Ovary (tissue), 9 donors: Measurements from ENCODE around the gene CDC42BPB. TPM values are rescaled to one million over a fixed set of nuclear protein-coding genes. Genes with fewer than 3 reads are reported as not detected.

Source experiments
- DNase-seq, 5 donors: peaks; one replicate each; pipeline ENCODE4 v3.0.0-alpha.2; 2019 to 2020
- H3K27ac ChIP-seq, 2 donors: fragments of 200-600 bp; one replicate each; pipeline versions ENCODE4 v1.5.1 to v1.8.0; 2019 to 2022
- H3K27me3 ChIP-seq: fragments of 200-600 bp; one replicate; pipeline ENCODE4 v1.8.0; 2022
- H3K36me3 ChIP-seq: fragments of 200-600 bp; sonication (generic); one replicate; pipeline ENCODE4 v1.5.1; 2019
- H3K4me1 ChIP-seq: one replicate; pipeline ENCODE4 v1.8.1; 2013; ENCODE audit warnings: mild to moderate bottlenecking, moderate library complexity; ENCODE audit not compliant: insufficient read depth
- H3K4me3 ChIP-seq: fragments of 200-600 bp; sonication (generic); one replicate; pipeline ENCODE4 v1.5.1; 2017
- H3K9me3 ChIP-seq, 2 donors: fragments of 200-600 bp in 1 of 2; sonication (generic) in 1 of 2; one replicate each; pipeline versions ENCODE4 v1.5.1 to v1.8.1; 2013 to 2019; ENCODE audit warnings: mild to moderate bottlenecking in 1 of 2, moderate library complexity in 1 of 2
- CTCF ChIP-seq, 3 donors: fragments of 450-650 bp in 2 of 3; fragments of 200-600 bp in 1 of 3; IDR thresholded peaks; one replicate each; pipeline versions ENCODE4 v1.5.1 to v1.8.0; 2016 to 2022; ENCODE audit warnings: antibody characterized with exemption in 3 of 3, mild to moderate bottlenecking in 1 of 3
- EP300 ChIP-seq: sonication (generic); formaldehyde crosslinking; IDR thresholded peaks from one replicate; pipeline ENCODE4 v1.6.1; 2017; ENCODE audit warnings: antibody characterized with exemption
- POLR2A ChIP-seq: fragments of 450-650 bp; IDR thresholded peaks from one replicate; pipeline ENCODE4 v1.6.1; 2017; ENCODE audit warnings: antibody characterized with exemption, mild to moderate bottlenecking, moderate library complexity
- WGBS, 3 donors: extraction: QIAGEN DNeasy Blood & Tissue Kit in 1 of 3; methylation state at CpG; one replicate each; pipeline versions ENCODE4 v1.1.5 to v1.1.7; 2013 to 2017; 5-methylcytosine and 5-hydroxymethylcytosine counted together
- intact Hi-C, 4 donors: fragments of 100-400 bp; cut with DNase I; formaldehyde crosslinking; loops; one replicate each; pipeline versions ENCODE4 v1.11.0 to v1.15.1; 2022 to 2023
- polyA plus RNA-seq, 2 donors: library from polyadenylated mRNA; stranded (reverse); fragments of 200-250 nt in 1 of 2; fragments of 350-450 nt in 1 of 2; fragmentation: Illumina TruSeq in 1 of 2; extraction: RNeasy Lipid Tissue Mini Kit (QIAGEN cat#74804) in 1 of 2; gene quantifications; one replicate each; pipeline ENCODE4 v1.2.3, GENCODE V29; 2013 to 2014
- total RNA-seq, 7 donors: library from RNA; depleted of rRNA in 2 of 7; stranded (reverse); fragments of >200 nt in 2 of 7; fragmentation: NEBNext Ultra II Directional in 3 of 7; extraction: Animal tissue kit (Norgen Biotek cat#: 25700) in 3 of 7; gene quantifications; one replicate each; pipeline versions ENCODE4 v1.1.0 to v1.2.4, GENCODE V29; 2016 to 2023
- donor health status: DM: no; HTN: no; CAD: no; lungs with moderate emphysema.
- donor health status: DM: no; HTN: no; CAD: no.
- donor health status: Bipolar disorder and iron deficiency.
- donor health status: DM: yes; HTN: yes; CAD: no.
- donor health status: DM: no; HTN: no; CAD: no.
- donor health status: DM: yes; HTN: yes; CAD: no.

Gene CDC42BPB
- total and polyA plus RNA-seq, 9 donors: 50.0 to 103 (median 75.1) TPM

- no peak for TF ChIP-seq EP300
- Histone ChIP-seq H3K27ac (no peak overlapping the region), H3K9me3 (no peaks in the 10 kb centered on the region), H3K27me3 (no peaks in the 10 kb centered on the region), H3K4me3 (no peak overlapping the region), H3K36me3 (no peaks in the 10 kb centered on the region), H3K4me1 (no peaks in the 10 kb centered on the region)
- DNase-seq: no peak
- 86 to 90% (median 87%) methylated on average over 15 of the region's 15 CpGs for WGBS, 3 donors
- intact Hi-C loops: no loop called here
Observed at GRCh38 chr14:103008768-103009357, 48.5 kb downstream of the CDC42BPB start.

GRCh38 chr14:103008126-103008525, 49.2 kb downstream of the CDC42BPB start:
- WGBS, 3 donors: 83 to 85% (median 83%) methylated on average over 10 of the region's 10 CpGs

GRCh38 chr14:103007555-103007954, 49.8 kb downstream of the CDC42BPB start:
- WGBS, 3 donors: 86 to 92% (median 89%) methylated on average over 14 of the region's 14 CpGs
- no peak for DNase-seq
- H3K9me3 ChIP-seq: no peaks in the 10 kb centered on the region
- H3K27ac ChIP-seq: no peak overlapping the region
- H3K4me1 ChIP-seq: no peaks in the 10 kb centered on the region
- no peaks in the 10 kb centered on the region for H3K27me3 ChIP-seq
- TF ChIP-seq EP300 (no peak), POLR2A (no peak), CTCF (IDR thresholded peaks at IDR 0.05) (no peak)
- H3K36me3 ChIP-seq: no peaks in the 10 kb centered on the region
- intact Hi-C loops: no loop called here
- H3K4me3 ChIP-seq: no peak overlapping the region

More at GRCh38 chr14:103008126-103008525, 49.2 kb downstream of the CDC42BPB start:
- H3K9me3 ChIP-seq: no peaks in the 10 kb centered on the region
- DNase-seq: no peak
- H3K27me3 ChIP-seq: no peaks in the 10 kb centered on the region
- no peaks in the 10 kb centered on the region for H3K36me3 ChIP-seq
- TF ChIP-seq POLR2A (no peak), EP300 (no peak), CTCF (IDR thresholded peaks at IDR 0.05) (no peak)
- H3K4me3 ChIP-seq: no peak overlapping the region
- intact Hi-C loops: no loop called here
- no peaks in the 10 kb centered on the region for H3K4me1 ChIP-seq
- no peak overlapping the region for H3K27ac ChIP-seq

- H3K9me3 ChIP-seq: no peaks in the 10 kb centered on the region
- no peaks in the 10 kb centered on the region for H3K27me3 ChIP-seq
- DNase-seq: no peak
- no peak overlapping the region for H3K27ac ChIP-seq
- H3K4me1 ChIP-seq: no peaks in the 10 kb centered on the region
- no peak overlapping the region for H3K4me3 ChIP-seq
- H3K36me3 ChIP-seq: no peaks in the 10 kb centered on the region
- 94 to 96% (median 95%) methylated on average over 14 of the region's 14 CpGs for WGBS, 3 donors
- TF ChIP-seq EP300 (no peak), POLR2A (no peak), CTCF (IDR thresholded peaks at IDR 0.05) (no peak)
- intact Hi-C loops: no loop called here
Observed at GRCh38 chr14:103006991-103007520, 50.3 kb downstream of the CDC42BPB start.

GRCh38 chr14:103006106-103006505, 51.2 kb downstream of the CDC42BPB start:
- WGBS, 3 donors: 92 to 97% (median 93%) methylated on average over 8 of the region's 8 CpGs
- Histone ChIP-seq H3K4me1 (no peaks in the 10 kb centered on the region), H3K4me3 (no peak overlapping the region), H3K36me3 (no peaks in the 10 kb centered on the region), H3K9me3 (no peaks in the 10 kb centered on the region), H3K27ac (no peak overlapping the region), H3K27me3 (no peaks in the 10 kb centered on the region)
- TF ChIP-seq CTCF (IDR thresholded peaks at IDR 0.05): no peak
- TF ChIP-seq POLR2A: no peak
- TF ChIP-seq EP300: no peak
- no peak for DNase-seq
- intact Hi-C loops: no loop called here
